GM18499 (cell line): ENCODE data around the gene CDK18.
"Not testable (repeated sequence)": the region's sequence is repeated elsewhere in the genome, so short reads cannot be mapped to it uniquely, and the experiment has no call there.

Experiments used
- ATAC-seq: cut with Tn5 transposase; IDR thresholded peaks from one replicate; pipeline ENCODE4 v1.9.1; 2021; ENCODE audit warnings: moderate number of reproducible peaks; ENCODE audit not compliant: insufficient read depth, unreplicated experiment

The CDK18 gene

GRCh38 chr1:205480349-205480985, 24.0 kb upstream of the CDK18 start:
- ATAC-seq: no peak

GRCh38 chr1:205481218-205481617, 23.3 kb upstream of the CDK18 start:
- ATAC-seq: no peak

GRCh38 chr1:205481629-205482151, 22.8 kb upstream of the CDK18 start:
- ATAC-seq: no peak

GRCh38 chr1:205482587-205482986, 21.9 kb upstream of the CDK18 start:
- ATAC-seq: not testable (repeated sequence)

- no peak for ATAC-seq
Observed at GRCh38 chr1:205483372-205483771, 21.1 kb upstream of the CDK18 start.

GRCh38 chr1:205484985-205485967, 19.2 kb upstream of the CDK18 start:
- no peak for ATAC-seq

GRCh38 chr1:205486258-205486657, 18.2 kb upstream of the CDK18 start:
- ATAC-seq: no peak

- no peak for ATAC-seq
Observed at GRCh38 chr1:205488074-205488723, 16.3 kb upstream of the CDK18 start.

- no peak for ATAC-seq
Observed at GRCh38 chr1:205491794-205492193, 12.7 kb upstream of the CDK18 start.

- no peak for ATAC-seq
Observed at GRCh38 chr1:205492201-205492667, 12.2 kb upstream of the CDK18 start.

GRCh38 chr1:205492774-205493173, 11.7 kb upstream of the CDK18 start:
- no peak for ATAC-seq

- no peak for ATAC-seq
Observed at GRCh38 chr1:205493241-205494085, 11.0 kb upstream of the CDK18 start.

GRCh38 chr1:205494115-205494514, 10.4 kb upstream of the CDK18 start:
- no peak for ATAC-seq

GRCh38 chr1:205495237-205495823, 9.1 kb upstream of the CDK18 start:
- no peak for ATAC-seq

GRCh38 chr1:205496661-205497060, 7.8 kb upstream of the CDK18 start:
- ATAC-seq: no peak

GRCh38 chr1:205497351-205497750, 7.1 kb upstream of the CDK18 start:
- no peak for ATAC-seq

- ATAC-seq: no peak
Observed at GRCh38 chr1:205499789-205500188, 4.7 kb upstream of the CDK18 start.

GRCh38 chr1:205500240-205501233, 3.9 kb upstream of the CDK18 start:
- ATAC-seq: no peak
